KMS-11 (cell line): ENCODE data around the gene HTR1B.

Source experiments
- H2AFZ ChIP-seq: fragments of 200-600 bp; sonication (generic); 2 replicates; pipeline ENCODE4 v1.6.1; 2016; ENCODE audit warnings: antibody characterized with exemption, mixed run types, low read depth
- H3K27ac ChIP-seq: fragments of 200-600 bp; sonication (generic); 2 replicates; pipeline ENCODE4 v1.6.1; 2016; ENCODE audit warnings: mild to moderate bottlenecking, mixed run types
- H3K27me3 ChIP-seq: fragments of 200-600 bp; sonication (generic); 2 replicates; pipeline ENCODE4 v1.6.1; 2017; ENCODE audit warnings: mild to moderate bottlenecking, low read depth, mixed run types, moderate library complexity; ENCODE audit not compliant: insufficient read depth
- H3K36me3 ChIP-seq: fragments of 200-600 bp; sonication (generic); 2 replicates; pipeline ENCODE4 v1.6.1; 2017; ENCODE audit warnings: mild to moderate bottlenecking, mixed run types; ENCODE audit not compliant: insufficient read depth
- H3K4me1 ChIP-seq: fragments of 200-600 bp; sonication (generic); 2 replicates; pipeline ENCODE4 v1.6.1; 2016; ENCODE audit warnings: mild to moderate bottlenecking, low read depth, mixed run types; ENCODE audit not compliant: poor library complexity, severe bottlenecking
- H3K4me2 ChIP-seq: fragments of 200-600 bp; sonication (generic); 2 replicates; pipeline ENCODE4 v1.7.0; 2016; ENCODE audit warnings: mild to moderate bottlenecking, mixed run types
- H3K4me3 ChIP-seq: fragments of 200-600 bp; sonication (generic); IDR thresholded peaks from 2 replicates; pipeline ENCODE4 v1.6.1; 2017; ENCODE audit warnings: low read depth, low read length, mixed read lengths; ENCODE audit not compliant: insufficient read depth
- H3K79me2 ChIP-seq: fragments of 200-600 bp; sonication (generic); 2 replicates; pipeline ENCODE4 v1.6.1; 2016; ENCODE audit warnings: low read depth, mixed run types; ENCODE audit not compliant: insufficient read depth
- H3K9ac ChIP-seq: fragments of 200-600 bp; sonication (generic); 2 replicates; pipeline ENCODE4 v1.6.1; 2016; ENCODE audit warnings: mild to moderate bottlenecking, mixed run types
- H4K20me1 ChIP-seq: fragments of 200-600 bp; sonication (generic); 2 replicates; pipeline ENCODE4 v1.6.1; 2016; ENCODE audit warnings: mild to moderate bottlenecking, mixed run types; ENCODE audit not compliant: insufficient read depth
- TF ChIP-seq, protein P1 (sequence below): fragments of 200-600 bp; sonication (generic); conservative IDR thresholded peaks from 2 replicates; pipeline ENCODE4 v1.6.1; 2017; ENCODE audit warnings: low read depth, mild to moderate bottlenecking, antibody characterized with exemption, low read length, moderate library complexity, mixed read lengths

Gene HTR1B

DNA sequence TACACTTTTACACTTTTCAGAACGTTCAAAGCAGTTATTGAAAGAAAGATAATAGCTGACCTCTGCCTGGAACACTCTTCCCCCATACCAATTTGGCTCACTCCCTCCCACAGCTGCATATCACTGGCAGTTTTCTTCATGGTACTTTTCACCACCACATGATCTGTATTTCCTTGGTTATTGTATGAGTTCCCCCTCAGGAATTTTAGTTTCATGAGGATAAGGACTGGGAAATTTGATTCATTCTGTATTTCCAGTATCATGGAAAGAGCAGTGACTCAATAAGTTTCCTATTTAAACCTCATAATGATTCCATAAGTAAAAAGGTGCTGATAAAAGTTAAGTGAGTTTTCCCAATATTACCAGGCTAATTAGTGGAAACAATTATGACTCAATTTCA, 16.0 kb downstream of the HTR1B start:
- Histone ChIP-seq H2AFZ (no peak overlapping the region), H3K36me3 (no peaks in the 10 kb centered on the region), H3K9ac (no peak overlapping the region), H3K4me2 (no peak overlapping the region), H3K27me3 (no peaks in the 10 kb centered on the region), H4K20me1 (no peaks in the 10 kb centered on the region), H3K27ac (no peak overlapping the region), H3K79me2 (no peaks in the 10 kb centered on the region), H3K4me1 (no peaks in the 10 kb centered on the region), H3K4me3 (no peak overlapping the region)
- TF ChIP-seq, protein P1, sequence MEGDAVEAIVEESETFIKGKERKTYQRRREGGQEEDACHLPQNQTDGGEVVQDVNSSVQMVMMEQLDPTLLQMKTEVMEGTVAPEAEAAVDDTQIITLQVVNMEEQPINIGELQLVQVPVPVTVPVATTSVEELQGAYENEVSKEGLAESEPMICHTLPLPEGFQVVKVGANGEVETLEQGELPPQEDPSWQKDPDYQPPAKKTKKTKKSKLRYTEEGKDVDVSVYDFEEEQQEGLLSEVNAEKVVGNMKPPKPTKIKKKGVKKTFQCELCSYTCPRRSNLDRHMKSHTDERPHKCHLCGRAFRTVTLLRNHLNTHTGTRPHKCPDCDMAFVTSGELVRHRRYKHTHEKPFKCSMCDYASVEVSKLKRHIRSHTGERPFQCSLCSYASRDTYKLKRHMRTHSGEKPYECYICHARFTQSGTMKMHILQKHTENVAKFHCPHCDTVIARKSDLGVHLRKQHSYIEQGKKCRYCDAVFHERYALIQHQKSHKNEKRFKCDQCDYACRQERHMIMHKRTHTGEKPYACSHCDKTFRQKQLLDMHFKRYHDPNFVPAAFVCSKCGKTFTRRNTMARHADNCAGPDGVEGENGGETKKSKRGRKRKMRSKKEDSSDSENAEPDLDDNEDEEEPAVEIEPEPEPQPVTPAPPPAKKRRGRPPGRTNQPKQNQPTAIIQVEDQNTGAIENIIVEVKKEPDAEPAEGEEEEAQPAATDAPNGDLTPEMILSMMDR = no peak

DNA sequence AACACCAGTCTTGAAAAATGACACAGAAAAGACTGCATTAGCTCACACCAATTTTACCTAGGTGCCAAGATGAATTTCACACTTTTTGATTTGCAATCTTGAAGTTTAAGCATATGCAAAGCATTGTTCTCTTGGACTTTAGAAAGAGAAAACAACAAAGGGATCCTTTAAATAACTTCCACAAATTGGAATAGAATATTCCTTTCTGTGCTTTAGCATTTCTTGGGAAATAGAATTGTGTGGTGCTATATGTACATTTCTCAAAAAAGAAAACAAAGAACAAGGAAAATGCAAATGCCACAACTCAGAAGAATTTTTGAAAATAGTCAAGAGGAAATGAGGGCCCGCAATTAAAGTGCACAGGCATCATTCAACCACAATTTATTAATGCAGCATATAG, 17.0 kb downstream of the HTR1B start:
- H3K9ac ChIP-seq = no peak overlapping the region
- H3K4me3 ChIP-seq = no peak overlapping the region
- no peaks in the 10 kb centered on the region for H3K27me3 ChIP-seq
- H3K4me2 ChIP-seq = no peak overlapping the region
- H3K36me3 ChIP-seq = no peaks in the 10 kb centered on the region
- H3K4me1 ChIP-seq = no peaks in the 10 kb centered on the region
- H3K27ac ChIP-seq = no peak overlapping the region
- H2AFZ ChIP-seq = no peak overlapping the region
- TF ChIP-seq, protein P1 = no peak
- no peaks in the 10 kb centered on the region for H3K79me2 ChIP-seq
- no peaks in the 10 kb centered on the region for H4K20me1 ChIP-seq

DNA sequence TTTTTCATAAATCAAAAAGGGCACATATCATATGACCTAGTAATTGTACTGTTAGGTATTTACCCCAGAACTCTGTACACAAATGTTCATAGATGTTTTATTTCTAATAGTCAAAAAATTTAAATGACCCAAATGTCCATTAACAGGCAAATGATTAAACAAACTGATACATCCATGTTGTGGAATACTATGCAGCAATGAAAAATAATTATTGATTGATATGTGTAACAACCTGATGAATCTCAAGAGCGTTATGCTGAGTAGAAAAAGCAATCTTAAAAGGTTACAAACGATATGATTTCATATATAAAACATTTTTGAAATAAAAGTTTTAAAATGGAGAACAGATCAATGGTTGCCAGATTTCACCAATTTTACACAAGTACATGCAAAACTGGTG, 18.1 kb downstream of the HTR1B start:
- H3K4me1 ChIP-seq = no peaks in the 10 kb centered on the region
- H3K4me2 ChIP-seq = no peak overlapping the region
- no peaks in the 10 kb centered on the region for H4K20me1 ChIP-seq
- no peaks in the 10 kb centered on the region for H3K79me2 ChIP-seq
- H3K27ac ChIP-seq = no peak overlapping the region
- H3K4me3 ChIP-seq = no peak overlapping the region
- no peak overlapping the region for H2AFZ ChIP-seq
- TF ChIP-seq, protein P1 = no peak
- H3K27me3 ChIP-seq = no peaks in the 10 kb centered on the region
- H3K9ac ChIP-seq = no peak overlapping the region
- no peaks in the 10 kb centered on the region for H3K36me3 ChIP-seq

DNA sequence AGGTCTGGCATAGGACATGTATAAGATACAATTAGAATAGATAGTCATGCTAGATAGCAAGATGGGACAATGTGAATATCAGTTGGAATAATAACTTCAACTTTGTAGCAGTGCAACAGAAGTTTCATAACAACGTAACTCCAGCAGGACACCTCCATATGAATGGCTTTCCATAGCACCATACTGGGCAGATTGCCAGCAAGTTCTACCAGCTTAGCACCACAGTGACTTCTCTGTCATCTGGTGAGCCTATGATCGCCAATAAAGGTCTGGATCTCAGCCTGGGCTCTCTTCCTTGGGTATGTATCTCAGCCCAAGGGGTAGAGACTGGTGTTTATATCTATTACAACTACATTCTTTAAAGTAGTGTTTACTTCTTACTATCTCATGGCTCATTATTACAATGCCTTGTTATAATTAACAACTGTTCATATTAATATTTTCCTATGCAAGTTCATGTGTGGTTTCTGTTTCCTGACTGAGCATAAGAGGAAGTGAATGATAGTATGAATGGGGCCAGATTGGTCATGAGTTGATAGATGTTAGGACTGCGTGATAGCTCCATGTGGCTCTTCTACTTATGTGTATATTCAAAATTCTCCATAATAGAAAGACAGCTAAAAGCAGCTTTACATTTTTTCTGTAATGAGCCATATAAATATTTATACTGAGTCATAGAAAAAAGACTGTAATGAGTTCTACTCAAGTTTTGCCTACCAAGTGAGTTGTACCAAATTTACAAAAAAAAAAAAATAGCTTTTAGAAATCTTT, 22.9 kb downstream of the HTR1B start:
- no peaks in the 10 kb centered on the region for H3K27me3 ChIP-seq
- no peak overlapping the region for H3K4me2 ChIP-seq
- H3K4me1 ChIP-seq = no peaks in the 10 kb centered on the region
- TF ChIP-seq, protein P1 = no peak
- no peaks in the 10 kb centered on the region for H4K20me1 ChIP-seq
- no peaks in the 10 kb centered on the region for H3K36me3 ChIP-seq
- no peak overlapping the region for H3K4me3 ChIP-seq
- no peak overlapping the region for H2AFZ ChIP-seq
- no peak overlapping the region for H3K27ac ChIP-seq
- no peaks in the 10 kb centered on the region for H3K79me2 ChIP-seq
- no peak overlapping the region for H3K9ac ChIP-seq
